ENCODE measurements around the gene IL26.
"Not testable (repeated sequence)": the region's sequence is repeated elsewhere in the genome, so short reads cannot be mapped to it uniquely, and the experiment has no call there.

IL26 gene

DNA sequence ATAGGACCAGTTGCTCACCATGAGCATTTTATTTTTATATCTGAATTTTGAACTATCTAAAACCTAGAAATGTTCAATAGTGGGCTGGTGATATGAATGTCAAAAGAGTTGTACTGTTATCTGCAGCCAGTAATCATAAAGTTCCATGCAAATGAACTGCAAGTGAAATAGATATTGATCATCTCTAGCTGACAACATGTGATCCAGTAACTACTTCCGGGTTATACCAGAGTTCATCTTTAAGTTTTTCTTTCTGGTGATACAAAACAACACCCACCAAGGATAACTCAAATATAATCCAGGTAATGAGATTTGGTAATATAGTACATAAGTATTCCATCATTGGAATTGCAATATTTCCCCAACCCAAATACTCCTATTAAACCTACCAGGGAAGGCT, 4.1 kb downstream of the IL26 start:
- Histone ChIP-seq H3K4me1 (ENCODE audit: control insufficient read depth, insufficient read depth, low read length) (peaks cover 12% of the 10 kb centered on the region), H3K9ac (ENCODE audit: low read length) (no peak overlapping the region), H3K27ac (ENCODE audit: low read depth, low read length) (no peak overlapping the region), H3K27me3 (ENCODE audit: control insufficient read depth, insufficient read depth, low read length) (no peaks in the 10 kb centered on the region), H3K4me3 (ENCODE audit: low read length) (no peak overlapping the region), H3K36me3 (ENCODE audit: control insufficient read depth, insufficient read depth, low read length) (no peaks in the 10 kb centered on the region)

DNA sequence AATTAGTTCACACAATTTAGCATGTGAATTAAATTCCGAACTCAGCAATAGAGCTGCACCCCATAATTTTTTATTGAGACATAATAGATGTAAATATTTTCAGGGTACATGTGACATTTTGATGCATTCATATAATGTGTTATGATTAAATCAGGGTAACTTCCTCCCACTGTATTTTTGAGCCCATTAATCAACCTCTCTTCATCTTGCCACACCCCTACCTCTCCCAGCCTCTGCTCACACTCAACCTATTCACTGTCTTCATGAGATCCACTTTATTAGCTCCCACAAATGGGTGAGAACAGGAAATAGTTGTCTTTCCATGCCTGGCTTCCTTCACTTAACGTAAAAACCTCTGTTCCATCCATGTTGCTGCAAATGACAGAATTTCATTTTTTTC, 14.7 kb downstream of the IL26 start:
- H3K27ac ChIP-seq (ENCODE audit: low read depth, low read length) = no peak overlapping the region
- no peaks in the 10 kb centered on the region for H3K27me3 ChIP-seq (ENCODE audit: control insufficient read depth, insufficient read depth, low read length)
- no peaks in the 10 kb centered on the region for H3K4me1 ChIP-seq (ENCODE audit: control insufficient read depth, insufficient read depth, low read length)
- H3K9ac ChIP-seq (ENCODE audit: low read length) = no peak overlapping the region
- H3K4me3 ChIP-seq (ENCODE audit: low read length) = no peak overlapping the region
- H3K36me3 ChIP-seq (ENCODE audit: control insufficient read depth, insufficient read depth, low read length) = no peaks in the 10 kb centered on the region

DNA sequence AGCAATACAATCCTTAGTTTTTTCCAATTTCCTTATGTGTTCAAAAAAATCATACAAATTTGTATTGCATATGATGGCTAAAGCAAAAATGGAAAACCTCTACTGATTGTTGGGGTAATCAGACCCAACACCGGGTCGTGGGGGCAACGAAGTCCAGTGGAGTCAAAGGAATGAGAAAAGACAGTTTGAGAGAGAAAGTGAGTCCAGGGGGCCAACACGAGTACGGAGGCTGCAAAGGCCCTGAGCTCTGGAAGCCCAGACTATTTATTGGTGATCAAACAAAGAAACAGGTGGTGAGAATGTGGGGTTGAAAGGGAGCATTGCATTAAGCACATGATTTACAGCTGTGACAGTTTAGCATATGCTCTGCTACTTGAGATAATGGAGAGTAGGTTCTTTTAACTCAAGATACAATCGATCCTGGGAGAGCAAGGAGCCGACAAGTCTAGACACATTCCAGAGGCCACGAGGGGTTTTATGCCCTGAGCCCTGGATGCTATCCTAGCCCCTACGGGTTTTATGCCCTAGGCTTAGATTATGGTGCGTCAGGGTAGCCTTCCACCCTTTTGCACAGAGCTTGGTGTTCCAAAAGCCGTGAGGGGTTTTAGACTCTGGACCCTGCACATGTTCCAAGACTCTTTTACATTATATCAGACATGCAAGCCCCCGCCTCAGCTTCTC, 16.4 kb downstream of the IL26 start:
- H3K27ac ChIP-seq (ENCODE audit: low read depth, low read length); H3K4me3 ChIP-seq (ENCODE audit: low read length); H3K36me3 ChIP-seq (ENCODE audit: control insufficient read depth, insufficient read depth, low read length); H3K4me1 ChIP-seq (ENCODE audit: control insufficient read depth, insufficient read depth, low read length); H3K9ac ChIP-seq (ENCODE audit: low read length); H3K27me3 ChIP-seq (ENCODE audit: control insufficient read depth, insufficient read depth, low read length): not testable (repeated sequence)

DNA sequence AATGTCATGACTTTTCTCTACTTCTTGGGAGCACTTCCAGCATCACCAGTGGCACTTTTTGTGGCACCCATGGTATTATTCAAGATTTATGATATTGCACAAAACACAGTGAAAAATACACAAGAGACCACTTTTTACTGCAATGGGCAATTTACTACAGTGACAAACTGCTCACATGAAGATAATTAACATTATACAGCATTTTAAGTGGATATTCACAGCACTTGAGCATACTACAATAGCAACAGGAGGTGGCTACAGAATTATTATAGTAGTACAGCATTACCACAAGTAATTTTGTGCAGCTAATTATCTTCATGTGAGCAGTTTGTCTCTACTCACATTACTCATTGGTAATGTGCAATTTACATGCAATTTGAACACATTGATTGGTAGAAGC, 18.3 kb downstream of the IL26 start:
- Histone ChIP-seq H3K36me3 (ENCODE audit: control insufficient read depth, insufficient read depth, low read length) (no peaks in the 10 kb centered on the region), H3K27me3 (ENCODE audit: control insufficient read depth, insufficient read depth, low read length) (no peaks in the 10 kb centered on the region), H3K4me3 (ENCODE audit: low read length) (no peak overlapping the region), H3K9ac (ENCODE audit: low read length) (no peak overlapping the region), H3K4me1 (ENCODE audit: control insufficient read depth, insufficient read depth, low read length) (no peaks in the 10 kb centered on the region), H3K27ac (ENCODE audit: low read depth, low read length) (no peak overlapping the region)

DNA sequence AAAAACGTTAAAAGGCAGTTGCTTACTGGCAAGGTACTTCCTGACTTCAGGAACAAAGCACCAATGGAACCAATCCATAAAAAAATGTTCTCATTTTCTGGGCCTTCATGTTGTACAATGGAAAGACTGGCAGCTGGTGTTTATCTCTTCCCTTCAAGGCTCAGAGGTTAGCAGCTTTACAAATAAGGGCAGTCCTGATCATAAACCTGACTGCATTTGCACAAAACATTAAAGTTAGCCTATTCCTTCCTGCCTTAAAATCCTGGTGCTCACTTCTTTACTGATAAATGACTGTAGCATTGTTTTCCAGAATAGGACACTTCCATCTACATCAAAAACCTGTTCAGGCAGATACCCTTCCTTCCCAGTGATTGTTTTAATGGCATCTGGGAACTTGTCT, 19.2 kb downstream of the IL26 start:
- no peak overlapping the region for H3K9ac ChIP-seq (ENCODE audit: low read length)

DNA sequence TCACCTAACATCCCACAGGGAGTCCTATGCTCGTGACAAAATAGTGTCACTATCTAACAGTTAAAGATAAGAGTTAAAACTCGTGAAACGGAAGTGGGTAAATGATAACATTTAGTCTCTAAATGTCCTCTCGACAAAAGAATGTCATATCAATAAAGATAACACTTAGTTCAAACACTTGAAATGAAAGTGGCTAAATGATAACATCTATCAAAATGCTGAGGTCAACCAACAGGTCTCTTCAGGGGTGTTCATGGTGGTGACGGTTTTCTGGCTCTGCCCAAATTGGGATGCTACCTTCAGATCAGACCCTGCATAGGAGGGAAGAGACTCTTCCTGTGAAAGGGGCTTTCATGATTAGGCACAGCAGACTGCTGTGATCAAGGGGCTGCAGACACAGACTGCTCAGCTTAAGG, 22.1 kb downstream of the IL26 start:
- no peak overlapping the region for H3K27ac ChIP-seq (ENCODE audit: low read depth, low read length)
- no peak overlapping the region for H3K9ac ChIP-seq (ENCODE audit: low read length)
- no peaks in the 10 kb centered on the region for H3K36me3 ChIP-seq (ENCODE audit: control insufficient read depth, insufficient read depth, low read length)
- H3K27me3 ChIP-seq (ENCODE audit: control insufficient read depth, insufficient read depth, low read length) = no peaks in the 10 kb centered on the region
- H3K4me3 ChIP-seq (ENCODE audit: low read length) = no peak overlapping the region
- H3K4me1 ChIP-seq (ENCODE audit: control insufficient read depth, insufficient read depth, low read length) = no peaks in the 10 kb centered on the region

More for the DNA sequence above, 19.2 kb downstream of the IL26 start:
- Histone ChIP-seq H3K4me1 (ENCODE audit: control insufficient read depth, insufficient read depth, low read length) (no peaks in the 10 kb centered on the region), H3K4me3 (ENCODE audit: low read length) (no peak overlapping the region), H3K27ac (ENCODE audit: low read depth, low read length) (no peak overlapping the region), H3K27me3 (ENCODE audit: control insufficient read depth, insufficient read depth, low read length) (no peaks in the 10 kb centered on the region), H3K36me3 (ENCODE audit: control insufficient read depth, insufficient read depth, low read length) (no peaks in the 10 kb centered on the region)

DNA sequence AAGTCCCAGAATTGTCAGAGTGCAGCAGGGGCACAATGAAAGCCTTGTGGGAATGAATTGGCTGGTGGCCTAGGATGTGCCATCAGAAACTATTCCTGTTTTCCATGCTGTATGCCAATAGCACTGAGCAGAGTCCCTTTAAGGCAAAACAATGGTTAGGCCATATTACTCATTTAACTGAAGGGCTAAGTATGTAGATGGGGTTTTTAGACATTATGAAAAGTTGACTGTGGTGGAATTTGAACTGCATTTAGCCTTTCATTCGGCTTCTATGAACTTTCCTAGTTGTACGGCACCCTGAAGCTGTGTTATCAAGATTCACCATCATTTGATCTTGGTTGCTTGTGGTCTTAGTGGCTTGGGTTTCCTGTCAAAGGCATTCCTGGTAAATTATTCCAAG, 24.8 kb downstream of the IL26 start:
- Histone ChIP-seq H3K27me3 (ENCODE audit: control insufficient read depth, insufficient read depth, low read length) (no peaks in the 10 kb centered on the region), H3K4me1 (ENCODE audit: control insufficient read depth, insufficient read depth, low read length) (no peaks in the 10 kb centered on the region), H3K4me3 (ENCODE audit: low read length) (no peak overlapping the region), H3K9ac (ENCODE audit: low read length) (no peak overlapping the region), H3K36me3 (ENCODE audit: control insufficient read depth, insufficient read depth, low read length) (no peaks in the 10 kb centered on the region), H3K27ac (ENCODE audit: low read depth, low read length) (no peak overlapping the region)

DNA sequence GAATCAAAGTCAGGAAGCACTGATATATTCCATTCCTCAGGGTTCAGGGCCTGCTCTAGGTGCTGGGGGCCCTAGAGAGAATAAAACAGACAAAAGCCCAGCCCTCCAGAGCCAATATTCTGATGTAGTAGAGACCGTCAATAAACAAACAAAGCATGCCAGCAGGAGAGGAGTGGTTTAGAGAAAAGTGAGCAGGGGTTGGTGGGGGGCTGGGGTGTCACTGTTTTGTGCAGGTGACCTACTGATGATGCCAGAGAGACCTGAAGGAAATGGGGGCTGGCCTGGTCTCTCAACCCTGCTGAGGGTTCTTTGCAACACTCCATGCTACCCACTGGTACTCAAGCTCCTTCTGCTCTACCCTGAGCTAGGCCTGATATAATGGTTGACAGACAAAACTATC, 26.5 kb downstream of the IL26 start:
- Histone ChIP-seq H3K4me3 (ENCODE audit: low read length) (no peak overlapping the region), H3K27ac (ENCODE audit: low read depth, low read length) (no peak overlapping the region), H3K9ac (ENCODE audit: low read length) (no peak overlapping the region), H3K36me3 (ENCODE audit: control insufficient read depth, insufficient read depth, low read length) (no peaks in the 10 kb centered on the region), H3K27me3 (ENCODE audit: control insufficient read depth, insufficient read depth, low read length) (no peaks in the 10 kb centered on the region), H3K4me1 (ENCODE audit: control insufficient read depth, insufficient read depth, low read length) (no peaks in the 10 kb centered on the region)

DNA sequence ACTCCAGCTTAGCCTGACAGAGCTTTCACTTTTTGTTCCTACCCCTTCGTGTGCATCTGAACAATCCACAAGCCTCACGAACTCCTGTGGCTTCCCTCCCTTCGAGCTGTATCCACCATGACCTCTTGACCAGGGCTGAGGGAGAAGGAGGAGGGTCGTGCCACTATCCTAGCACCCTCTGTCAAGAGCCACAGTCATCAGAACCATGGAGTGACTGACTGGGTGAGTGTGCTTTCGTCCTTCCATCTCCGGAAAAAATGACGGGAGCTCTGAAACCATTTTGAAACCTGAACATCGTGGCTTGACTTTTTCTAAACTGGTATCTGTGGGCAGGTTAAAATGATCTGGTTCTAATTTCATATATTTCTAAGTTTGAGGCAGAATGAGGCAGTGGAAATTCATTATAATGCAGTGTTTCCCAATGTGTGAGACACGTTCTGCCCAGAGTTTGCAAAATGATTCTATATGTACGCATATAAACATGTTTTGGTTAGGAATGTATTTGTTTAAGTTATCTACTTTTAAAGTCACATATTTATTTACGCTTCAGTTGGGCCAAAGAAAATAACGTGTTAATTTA, 27.0 kb downstream of the IL26 start:
- no peaks in the 10 kb centered on the region for H3K27me3 ChIP-seq (ENCODE audit: control insufficient read depth, insufficient read depth, low read length)
- no peak overlapping the region for H3K4me3 ChIP-seq (ENCODE audit: low read length)
- H3K4me1 ChIP-seq (ENCODE audit: control insufficient read depth, insufficient read depth, low read length) = no peaks in the 10 kb centered on the region

DNA sequence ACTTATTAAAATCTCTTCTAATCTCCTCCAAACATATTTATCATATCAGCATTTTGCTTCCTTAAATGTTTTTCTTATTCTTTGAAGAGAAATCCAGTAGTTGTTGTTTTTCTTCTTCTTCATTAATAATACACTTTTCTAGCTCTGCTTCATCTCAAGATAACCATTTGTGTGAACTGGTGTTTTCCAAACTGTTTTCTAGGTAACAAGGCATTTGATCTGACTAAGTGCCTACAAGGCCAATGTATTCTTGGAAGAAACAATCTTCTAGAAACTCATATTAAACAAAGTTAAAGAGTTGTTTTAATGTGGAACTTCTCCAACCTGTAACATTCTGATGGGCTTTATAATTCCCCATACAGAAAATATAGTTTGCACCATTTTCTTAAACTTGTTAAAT, 35.3 kb downstream of the IL26 start:
- H3K9ac ChIP-seq (ENCODE audit: low read length) = no peak overlapping the region
- H3K27ac ChIP-seq (ENCODE audit: low read depth, low read length) = no peak overlapping the region
- no peaks in the 10 kb centered on the region for H3K4me1 ChIP-seq (ENCODE audit: control insufficient read depth, insufficient read depth, low read length)
- H3K27me3 ChIP-seq (ENCODE audit: control insufficient read depth, insufficient read depth, low read length) = peaks cover 3% of the 10 kb centered on the region
- no peak overlapping the region for H3K4me3 ChIP-seq (ENCODE audit: low read length)
- no peaks in the 10 kb centered on the region for H3K36me3 ChIP-seq (ENCODE audit: control insufficient read depth, insufficient read depth, low read length)

More for the DNA sequence above, 27.0 kb downstream of the IL26 start:
- Histone ChIP-seq H3K9ac (ENCODE audit: low read length) (no peak overlapping the region), H3K27ac (ENCODE audit: low read depth, low read length) (no peak overlapping the region), H3K36me3 (ENCODE audit: control insufficient read depth, insufficient read depth, low read length) (no peaks in the 10 kb centered on the region)

DNA sequence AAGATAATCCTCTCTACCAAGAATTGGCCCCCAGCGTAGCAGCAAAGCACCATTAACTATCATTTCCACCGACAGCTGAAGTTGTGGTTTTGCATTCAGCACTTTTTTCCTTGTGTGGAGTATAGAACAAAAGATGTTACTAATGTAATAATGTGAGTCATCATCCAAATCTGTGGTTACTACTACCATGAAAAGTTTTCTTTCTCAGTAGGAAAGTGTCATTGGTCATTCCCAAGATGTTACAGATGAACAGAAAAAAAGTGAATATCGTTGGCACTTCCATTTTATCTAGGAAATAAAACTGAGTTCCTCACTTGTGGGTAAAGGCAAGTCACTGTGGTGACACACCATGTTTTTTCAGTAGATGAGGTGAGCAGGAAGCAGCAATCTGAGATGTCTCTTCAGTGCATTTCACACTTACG, 35.8 kb downstream of the IL26 start:
- H3K36me3 ChIP-seq (ENCODE audit: control insufficient read depth, insufficient read depth, low read length) = no peaks in the 10 kb centered on the region
- peaks cover 3% of the 10 kb centered on the region for H3K27me3 ChIP-seq (ENCODE audit: control insufficient read depth, insufficient read depth, low read length)
- no peak overlapping the region for H3K9ac ChIP-seq (ENCODE audit: low read length)
- no peaks in the 10 kb centered on the region for H3K4me1 ChIP-seq (ENCODE audit: control insufficient read depth, insufficient read depth, low read length)
- no peak overlapping the region for H3K27ac ChIP-seq (ENCODE audit: low read depth, low read length)
- H3K4me3 ChIP-seq (ENCODE audit: low read length) = no peak overlapping the region

DNA sequence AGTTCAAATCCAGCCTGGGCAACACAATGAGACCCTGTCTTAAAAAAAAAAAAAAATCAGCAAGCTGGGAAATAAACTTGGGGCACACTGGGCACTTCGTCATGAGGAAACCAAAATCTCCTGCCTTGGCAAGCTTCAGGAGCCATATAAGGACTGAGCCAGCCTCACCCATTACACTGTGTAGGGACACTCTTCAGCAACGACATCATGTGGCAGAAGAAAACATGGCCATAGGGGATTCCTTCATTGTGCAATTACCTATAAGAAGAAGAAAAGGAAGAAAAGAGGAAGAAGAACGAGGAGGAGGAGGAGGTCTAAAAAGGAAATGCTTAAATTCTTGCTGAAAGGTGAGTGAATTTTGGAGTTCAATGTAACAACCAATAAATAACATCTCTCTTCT, 40.0 kb downstream of the IL26 start:
- Histone ChIP-seq H3K27me3 (ENCODE audit: control insufficient read depth, insufficient read depth, low read length) (peaks cover 3% of the 10 kb centered on the region), H3K4me1 (ENCODE audit: control insufficient read depth, insufficient read depth, low read length) (no peaks in the 10 kb centered on the region), H3K4me3 (ENCODE audit: low read length) (no peak overlapping the region), H3K27ac (ENCODE audit: low read depth, low read length) (no peak overlapping the region), H3K9ac (ENCODE audit: low read length) (no peak overlapping the region), H3K36me3 (ENCODE audit: control insufficient read depth, insufficient read depth, low read length) (no peaks in the 10 kb centered on the region)
